Mesenchymal stem cell (in vitro differentiated cells and primary cell): ENCODE results near the gene SCAF4.

Experiments
- DNase-seq: peaks from one replicate; pipeline ENCODE4 v3.0.0-alpha.2; 2013
- H2AFZ ChIP-seq: one replicate; pipeline ENCODE4 v1.6.1; 2013; ENCODE audit warnings: low read depth, mild to moderate bottlenecking, control low read depth, inconsistent platforms, low read length, moderate library complexity
- H2AK5ac ChIP-seq: 2 replicates; pipeline ENCODE4 v1.6.1; 2013; ENCODE audit warnings: low read length, moderate library complexity, mild to moderate bottlenecking, inconsistent platforms; ENCODE audit not compliant: severe bottlenecking
- H2BK120ac ChIP-seq: one replicate; pipeline ENCODE4 v1.6.1; 2013; ENCODE audit warnings: low read depth, mild to moderate bottlenecking, inconsistent platforms, low read length, moderate library complexity
- H2BK12ac ChIP-seq, 2 experiments: one replicate each; pipeline ENCODE4 v1.6.1; 2013; ENCODE audit warnings: inconsistent platforms in 2 of 2, low read length in 2 of 2, mild to moderate bottlenecking in 2 of 2, moderate library complexity in 2 of 2, control low read depth in 1 of 2
- H2BK15ac ChIP-seq: one replicate; pipeline ENCODE4 v1.6.1; 2013; ENCODE audit warnings: mild to moderate bottlenecking, low read depth, inconsistent platforms; ENCODE audit not compliant: poor library complexity, severe bottlenecking
- H2BK5ac ChIP-seq: 2 replicates; pipeline ENCODE4 v1.6.1; 2013; ENCODE audit warnings: low read depth, mild to moderate bottlenecking, low read length, control low read depth, inconsistent platforms; ENCODE audit not compliant: poor library complexity, severe bottlenecking
- H3K14ac ChIP-seq, 2 experiments: one replicate each; pipeline ENCODE4 v1.6.1; 2013; ENCODE audit warnings: inconsistent platforms in 2 of 2, low read length in 2 of 2, control low read depth in 1 of 2, mild to moderate bottlenecking in 1 of 2, moderate library complexity in 1 of 2
- H3K18ac ChIP-seq, 2 experiments: one replicate each; pipeline ENCODE4 v1.6.1; 2013; ENCODE audit warnings: inconsistent platforms in 2 of 2, low read length in 2 of 2, control low read depth in 1 of 2, low read depth in 1 of 2, mild to moderate bottlenecking in 1 of 2
- H3K23ac ChIP-seq, 2 experiments: one replicate each; pipeline ENCODE4 v1.6.1; 2013; ENCODE audit warnings: inconsistent platforms in 2 of 2, low read length in 2 of 2, mild to moderate bottlenecking in 2 of 2, moderate library complexity in 2 of 2, control low read depth in 1 of 2
- H3K27ac ChIP-seq: 2 replicates; pipeline ENCODE4 v1.5.1; 2013; ENCODE audit warnings: mild to moderate bottlenecking, moderate library complexity, low read length, control low read depth, inconsistent platforms; ENCODE audit not compliant: poor library complexity, severe bottlenecking
- H3K27me3 ChIP-seq, 2 experiments: 2 replicates each; pipeline versions ENCODE4 v1.6.1 to v1.7.0; 2013; ENCODE audit warnings: low read length in 2 of 2, mild to moderate bottlenecking in 2 of 2, moderate library complexity in 2 of 2, control low read depth in 1 of 2, inconsistent platforms in 1 of 2; ENCODE audit not compliant: control insufficient read depth in 1 of 2, insufficient read depth in 1 of 2
- H3K36me3 ChIP-seq, 2 experiments: 2 replicates each; pipeline versions ENCODE4 v1.6.1 to v1.7.0; 2013; ENCODE audit warnings: low read length in 2 of 2, control low read depth in 1 of 2, inconsistent platforms in 1 of 2, low read depth in 1 of 2, mild to moderate bottlenecking in 1 of 2; ENCODE audit not compliant: insufficient read depth in 2 of 2, control insufficient read depth in 1 of 2
- H3K4ac ChIP-seq, 2 experiments: one replicate each; pipeline ENCODE4 v1.6.1; 2013; ENCODE audit warnings: inconsistent platforms in 2 of 2, low read length in 2 of 2, mild to moderate bottlenecking in 2 of 2, moderate library complexity in 2 of 2, control low read depth in 1 of 2, low read depth in 1 of 2
- H3K4me1 ChIP-seq: 2 replicates; pipeline ENCODE4 v1.6.1; 2013; ENCODE audit warnings: low read depth, low read length, control low read depth; ENCODE audit not compliant: control insufficient read depth, insufficient read depth
- H3K4me2 ChIP-seq: 2 replicates; pipeline ENCODE4 v1.6.1; 2013; ENCODE audit warnings: low read length, mild to moderate bottlenecking, inconsistent platforms; ENCODE audit not compliant: poor library complexity, severe bottlenecking
- H3K4me3 ChIP-seq, 2 experiments: 2 replicates each; pipeline versions ENCODE4 v1.5.1 to v1.7.0; 2013; ENCODE audit warnings: low read length in 2 of 2, mild to moderate bottlenecking in 2 of 2, control low read depth in 1 of 2, low read depth in 1 of 2; ENCODE audit not compliant: insufficient read depth in 1 of 2
- H3K79me1 ChIP-seq: replicated peaks from 2 replicates; pipeline ENCODE4 v1.6.1; 2013; ENCODE audit warnings: mild to moderate bottlenecking, control low read depth, low read length, inconsistent platforms; ENCODE audit not compliant: poor library complexity, severe bottlenecking
- H3K9ac ChIP-seq: 2 replicates; pipeline ENCODE4 v1.7.0; 2013; ENCODE audit warnings: mild to moderate bottlenecking, low read length, moderate library complexity
- H3K9me3 ChIP-seq: 2 replicates; pipeline ENCODE4 v1.7.0; 2013; ENCODE audit warnings: mild to moderate bottlenecking, low read length; ENCODE audit not compliant: control insufficient read depth
- H4K8ac ChIP-seq: one replicate; pipeline ENCODE4 v1.6.1; 2013; ENCODE audit warnings: inconsistent platforms, mild to moderate bottlenecking, low read length, moderate library complexity
- H4K91ac ChIP-seq: one replicate; pipeline ENCODE4 v1.6.1; 2013; ENCODE audit warnings: mild to moderate bottlenecking, low read length, inconsistent platforms
- WGBS: methylation state at CpG from one replicate; pipeline ENCODE4 v1.1.7; 2013; ENCODE audit warnings: mixed read lengths; 5-methylcytosine and 5-hydroxymethylcytosine counted together

Gene SCAF4

DNA sequence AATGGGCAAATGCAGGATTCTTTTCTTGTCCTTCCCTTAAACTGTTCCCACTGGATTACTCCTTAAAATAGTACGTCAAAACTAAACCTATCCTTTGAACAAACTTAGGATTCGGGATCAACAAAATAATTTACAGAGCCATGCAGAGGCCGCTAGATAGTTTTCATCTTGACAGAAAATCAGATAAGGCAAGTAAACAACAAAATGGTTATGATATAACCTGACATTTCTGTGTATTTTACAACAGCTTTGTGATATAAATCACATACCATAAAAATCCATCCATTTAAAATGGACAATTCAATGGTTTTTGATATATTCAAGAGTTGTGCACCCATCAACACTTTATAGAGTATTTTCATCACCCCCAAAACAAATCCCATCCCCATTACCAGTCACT lies 11.2 kb downstream of the SCAF4 start:
- DNase-seq: no peak
- H3K4me2 ChIP-seq: no peak overlapping the region
- H2AFZ ChIP-seq: no peak overlapping the region
- no peak overlapping the region for H3K18ac ChIP-seq
- no peak overlapping the region for H2AK5ac ChIP-seq
- no peak overlapping the region for H4K91ac ChIP-seq
- no peak overlapping the region for H2BK5ac ChIP-seq
- no peak overlapping the region for H3K9ac ChIP-seq
- H2BK15ac ChIP-seq: no peak overlapping the region
- no peaks in the 10 kb centered on the region for H3K9me3 ChIP-seq
- WGBS: 93% methylated on average over 3 of the region's 3 CpGs
- H3K4me3 ChIP-seq: no peak overlapping the region
- no peak overlapping the region for H3K14ac ChIP-seq
- H3K23ac ChIP-seq: no peak overlapping the region
- no peak overlapping the region for H3K4ac ChIP-seq
- no peak overlapping the region for H2BK120ac ChIP-seq
- H4K8ac ChIP-seq: no peak overlapping the region
- H3K27me3 ChIP-seq: no peaks in the 10 kb centered on the region
- H3K79me1 ChIP-seq: no peaks in the 10 kb centered on the region
- peaks cover 0 to 4% of the 10 kb centered on the region in 2 experiments for H3K36me3 ChIP-seq
- H3K4me1 ChIP-seq: no peaks in the 10 kb centered on the region
- H3K27ac ChIP-seq: no peak overlapping the region
- H2BK12ac ChIP-seq: no peak overlapping the region

DNA sequence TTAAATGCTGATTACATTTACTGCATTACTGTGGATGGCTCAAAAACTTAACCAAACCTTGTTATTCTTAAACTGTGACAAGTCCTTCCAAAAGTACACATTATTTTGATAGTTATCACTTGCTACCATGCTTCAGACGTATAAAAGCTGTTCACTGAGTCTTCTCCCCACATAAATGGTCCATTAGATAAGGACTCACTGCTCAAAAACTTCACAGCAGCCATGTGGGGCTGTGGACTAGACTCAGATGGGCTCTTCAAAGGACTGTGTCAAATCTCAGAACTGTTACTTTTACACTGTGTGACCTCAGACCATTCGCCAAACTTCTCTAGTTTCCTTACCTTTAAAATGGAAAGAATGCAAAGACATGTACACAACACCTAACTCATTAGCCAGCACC lies 11.6 kb downstream of the SCAF4 start:
- Histone ChIP-seq H3K14ac (no peak overlapping the region), H3K23ac (no peak overlapping the region), H3K27me3 (no peaks in the 10 kb centered on the region), H3K4ac (no peak overlapping the region), H3K4me1 (no peaks in the 10 kb centered on the region), H2BK12ac (no peak overlapping the region), H3K18ac (no peak overlapping the region), H3K9ac (no peak overlapping the region), H3K4me2 (no peak overlapping the region), H2AK5ac (no peak overlapping the region), H4K91ac (no peak overlapping the region), H3K79me1 (no peaks in the 10 kb centered on the region), H2BK120ac (no peak overlapping the region), H3K4me3 (no peak overlapping the region), H2AFZ (no peak overlapping the region), H2BK5ac (no peak overlapping the region), H2BK15ac (no peak overlapping the region), H3K36me3 (peaks cover 0 to under 1% of the 10 kb centered on the region in 2 experiments), H3K27ac (no peak overlapping the region), H4K8ac (no peak overlapping the region), H3K9me3 (no peaks in the 10 kb centered on the region)
- WGBS: 84% methylated on average over 2 of the region's 2 CpGs
- no peak for DNase-seq

DNA sequence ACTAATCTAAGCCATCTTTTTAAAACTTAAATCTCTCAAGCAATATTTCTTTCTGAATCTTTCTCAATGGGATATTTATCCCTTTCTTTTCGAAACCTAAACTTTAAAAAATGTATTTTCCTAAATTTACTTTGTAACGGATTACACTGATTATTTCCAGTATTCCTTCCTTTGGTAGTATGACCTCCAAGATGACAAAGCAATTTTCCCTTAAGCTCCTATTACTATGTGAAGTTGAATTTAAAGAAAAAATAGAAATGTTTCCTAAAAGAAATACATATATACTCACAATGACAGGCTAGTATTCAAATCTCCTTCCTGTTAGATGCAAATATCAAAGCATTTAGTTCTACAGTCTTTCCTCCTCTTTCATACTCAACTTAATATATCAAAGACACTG lies 15.8 kb downstream of the SCAF4 start:
- WGBS: 100% methylated on average over 1 of the region's 2 CpGs
- H3K4me1 ChIP-seq: no peaks in the 10 kb centered on the region
- H2AK5ac ChIP-seq: no peak overlapping the region
- H3K9ac ChIP-seq: peak overlapping the region; percentile 33
- H4K91ac ChIP-seq: no peak overlapping the region
- H3K4ac ChIP-seq: no peak overlapping the region
- H3K9me3 ChIP-seq: no peaks in the 10 kb centered on the region
- no peak for DNase-seq
- H2BK5ac ChIP-seq: no peak overlapping the region
- no peak overlapping the region for H2BK120ac ChIP-seq
- no peaks in the 10 kb centered on the region for H3K27me3 ChIP-seq
- no peaks in the 10 kb centered on the region for H3K79me1 ChIP-seq
- H3K4me3 ChIP-seq: no peak overlapping the region
- no peaks in the 10 kb centered on the region for H3K36me3 ChIP-seq
- H2BK15ac ChIP-seq: no peak overlapping the region
- H2AFZ ChIP-seq: no peak overlapping the region
- no peak overlapping the region for H3K18ac ChIP-seq
- H3K14ac ChIP-seq: no peak overlapping the region
- no peak overlapping the region for H3K23ac ChIP-seq
- H2BK12ac ChIP-seq: no peak overlapping the region
- no peak overlapping the region for H3K4me2 ChIP-seq
- no peak overlapping the region for H4K8ac ChIP-seq
- H3K27ac ChIP-seq: no peak overlapping the region

DNA sequence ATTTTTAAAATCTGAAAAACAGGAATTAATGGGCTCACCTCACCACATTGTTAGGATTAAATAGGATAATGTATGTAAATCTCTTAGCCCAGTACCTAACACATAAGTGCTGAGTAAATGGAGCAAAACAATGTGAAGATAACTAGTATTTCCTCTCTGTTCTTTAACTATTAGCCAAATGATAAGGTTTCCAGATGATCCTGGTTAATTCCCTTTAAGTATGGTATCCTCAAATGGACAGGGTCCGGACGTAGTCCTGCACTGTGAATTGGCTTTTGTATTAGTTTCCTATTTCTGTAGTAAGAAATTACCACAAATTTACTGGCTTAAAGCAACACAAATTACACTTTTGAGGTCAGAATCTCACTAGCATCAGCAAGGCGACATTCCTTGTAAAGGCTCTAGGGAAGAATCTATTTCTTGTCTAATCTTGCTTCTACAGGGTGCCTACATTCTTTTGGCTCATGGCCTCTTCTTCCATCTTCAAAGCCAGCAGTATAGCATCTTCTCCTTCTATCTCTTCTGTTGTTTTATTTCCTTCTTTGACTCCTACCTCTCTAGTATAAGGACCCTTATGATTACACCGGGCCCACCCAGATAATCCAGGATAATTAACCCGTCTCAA lies 17.1 kb downstream of the SCAF4 start:
- no peak overlapping the region for H4K8ac ChIP-seq
- no peak overlapping the region for H4K91ac ChIP-seq
- no peak overlapping the region for H2BK5ac ChIP-seq

More for the DNA sequence above, 17.1 kb downstream of the SCAF4 start:
- Histone ChIP-seq H3K9ac (no peak overlapping the region), H2AK5ac (no peak overlapping the region), H3K27me3 (no peaks in the 10 kb centered on the region), H3K4ac (no peak overlapping the region), H2AFZ (no peak overlapping the region), H3K23ac (no peak overlapping the region), H3K79me1 (no peaks in the 10 kb centered on the region), H3K4me2 (no peak overlapping the region), H3K4me1 (no peaks in the 10 kb centered on the region), H2BK120ac (no peak overlapping the region), H2BK12ac (no peak overlapping the region), H3K36me3 (no peaks in the 10 kb centered on the region), H3K18ac (no peak overlapping the region), H3K27ac (no peak overlapping the region), H2BK15ac (no peak overlapping the region), H3K14ac (no peak overlapping the region), H3K9me3 (no peaks in the 10 kb centered on the region), H3K4me3 (no peak overlapping the region)
- WGBS: 95% methylated on average over 3 of the region's 5 CpGs
- no peak for DNase-seq
